Common myeloid progenitor, CD34-positive (primary cell): ENCODE results near the gene PSPC1.

ENCODE experiments used
- CTCF ChIA-PET: fragments of 350-600 bp; sonication (Branson Sonifier 250); formaldehyde crosslinking; loops from one replicate; lab custom pipeline; 2021; ENCODE audit warnings: antibody characterized with exemption; lab: Charles Lee
- POLR2A ChIA-PET: fragments of 350-600 bp; sonication (Branson Sonifier 250); formaldehyde crosslinking; loops from one replicate; lab custom pipeline; 2021; ENCODE audit warnings: antibody characterized with exemption; lab: Charles Lee
- DNase-seq, 3 donors: peaks; one replicate each; pipeline versions ENCODE4 v3.0.0 to v3.0.0-alpha.2; 2013
- H3K27ac ChIP-seq, 2 experiments: 1 replicate in 1 of 2; 2 replicates in 1 of 2; pipeline ENCODE4 v1.7.0; 2013; ENCODE audit warnings: inconsistent platforms in 2 of 2, low read length in 2 of 2, mild to moderate bottlenecking in 2 of 2, low read depth in 1 of 2, moderate library complexity in 1 of 2; ENCODE audit not compliant: severe bottlenecking in 2 of 2, insufficient read depth in 1 of 2, poor library complexity in 1 of 2
- H3K27me3 ChIP-seq, 5 experiments: replicated peaks in 2 of 5; 1 replicate in 3 of 5; 2 replicates in 2 of 5; pipeline versions ENCODE4 v1.6.1 to v1.7.0; 2013; ENCODE audit warnings: low read length in 4 of 5, mild to moderate bottlenecking in 2 of 5, moderate library complexity in 2 of 5, inconsistent platforms in 1 of 5; ENCODE audit not compliant: insufficient read depth in 5 of 5, control insufficient read depth in 4 of 5
- H3K36me3 ChIP-seq, 4 experiments: 1 replicate in 2 of 4; 2 replicates in 2 of 4; pipeline versions ENCODE4 v1.6.1 to v1.7.0; 2013; ENCODE audit warnings: low read length in 3 of 4, control low read depth in 1 of 4, mild to moderate bottlenecking in 1 of 4; ENCODE audit not compliant: control insufficient read depth in 4 of 4, insufficient read depth in 4 of 4
- H3K4me1 ChIP-seq, 4 experiments: 1 replicate in 3 of 4; 2 replicates in 1 of 4; pipeline versions ENCODE4 v1.6.1 to v1.7.1; 2013; ENCODE audit warnings: low read length in 3 of 4, mild to moderate bottlenecking in 3 of 4, control low read depth in 1 of 4, inconsistent platforms in 1 of 4, moderate library complexity in 1 of 4; ENCODE audit not compliant: control insufficient read depth in 4 of 4, insufficient read depth in 4 of 4; ENCODE audit errors: control extremely low read depth in 1 of 4
- H3K4me3 ChIP-seq, 7 experiments: 1 replicate in 4 of 7; 2 replicates in 3 of 7; pipeline versions ENCODE4 v1.5.1 to v1.7.0; 2013; ENCODE audit warnings: mild to moderate bottlenecking in 7 of 7, low read length in 6 of 7, moderate library complexity in 6 of 7, inconsistent platforms in 2 of 7, low read depth in 2 of 7, control low read depth in 1 of 7; ENCODE audit not compliant: insufficient read depth in 4 of 7, control insufficient read depth in 1 of 7; ENCODE audit errors: extremely low read depth in 1 of 7
- H3K9me3 ChIP-seq, 5 experiments: 1 replicate in 4 of 5; 2 replicates in 1 of 5; pipeline versions ENCODE4 v1.6.1 to v1.7.1; 2013; ENCODE audit warnings: low read length in 4 of 5, mild to moderate bottlenecking in 2 of 5, inconsistent platforms in 1 of 5, low read depth in 1 of 5, moderate library complexity in 1 of 5; ENCODE audit not compliant: control insufficient read depth in 4 of 5, insufficient read depth in 2 of 5; ENCODE audit errors: control extremely low read depth in 1 of 5
- WGBS: methylation state at CpG from one replicate; pipeline ENCODE4 v1.1.5; 2013; ENCODE audit not compliant: insufficient coverage; 5-methylcytosine and 5-hydroxymethylcytosine counted together

Gene PSPC1

DNA sequence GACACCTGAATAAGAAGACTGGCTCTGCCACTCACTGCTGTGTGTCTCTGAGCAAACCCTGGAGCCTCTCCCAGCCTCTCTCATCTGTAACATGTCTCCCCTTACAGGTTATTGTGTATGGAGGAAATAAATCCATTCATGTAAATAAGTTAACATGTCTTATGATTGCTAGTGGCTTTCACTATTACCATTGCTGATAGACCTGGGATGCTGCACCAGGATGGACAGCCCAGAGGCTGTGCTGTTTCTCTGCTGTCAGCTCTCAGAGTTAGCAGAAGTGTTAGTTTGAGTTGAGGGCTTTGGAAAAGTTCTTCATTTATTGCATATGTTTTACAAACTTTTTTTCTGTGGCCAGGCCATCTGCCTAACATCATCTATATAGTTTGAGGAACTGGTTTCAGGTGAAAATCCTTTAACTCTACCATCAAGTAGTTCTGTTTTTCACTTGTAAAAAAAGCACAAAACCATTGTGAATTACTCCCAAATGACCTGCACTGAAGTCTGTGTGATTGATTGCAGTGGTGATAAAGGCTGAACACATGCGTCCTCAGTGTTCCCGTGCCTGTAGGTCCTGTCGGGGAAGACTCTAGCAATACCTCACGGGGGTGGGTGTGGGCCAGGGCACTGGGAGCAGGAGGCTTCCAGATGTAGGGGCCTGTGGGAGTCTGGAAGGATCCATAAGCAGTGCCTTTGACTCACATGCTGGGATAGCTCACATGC is 124.7 kb downstream of the PSPC1 start:
- no peak overlapping the region for H3K27ac ChIP-seq
- no peaks in the 10 kb centered on the region for H3K4me1 ChIP-seq
- no peaks in the 10 kb centered on the region for H3K27me3 ChIP-seq
- H3K36me3 ChIP-seq = peaks cover 8 to 44% (median 34%) of the 10 kb centered on the region in 4 experiments
- H3K9me3 ChIP-seq = no peaks in the 10 kb centered on the region
- peak in 1 of 3 donors; percentile 4 for DNase-seq
- CTCF ChIA-PET = no interaction called here
- WGBS = 71% methylated on average over 4 of the region's 4 CpGs
- H3K4me3 ChIP-seq = no peak overlapping the region
- POLR2A ChIA-PET = no interaction called here
